ENCODE data around the gene KIF16B.

DNA sequence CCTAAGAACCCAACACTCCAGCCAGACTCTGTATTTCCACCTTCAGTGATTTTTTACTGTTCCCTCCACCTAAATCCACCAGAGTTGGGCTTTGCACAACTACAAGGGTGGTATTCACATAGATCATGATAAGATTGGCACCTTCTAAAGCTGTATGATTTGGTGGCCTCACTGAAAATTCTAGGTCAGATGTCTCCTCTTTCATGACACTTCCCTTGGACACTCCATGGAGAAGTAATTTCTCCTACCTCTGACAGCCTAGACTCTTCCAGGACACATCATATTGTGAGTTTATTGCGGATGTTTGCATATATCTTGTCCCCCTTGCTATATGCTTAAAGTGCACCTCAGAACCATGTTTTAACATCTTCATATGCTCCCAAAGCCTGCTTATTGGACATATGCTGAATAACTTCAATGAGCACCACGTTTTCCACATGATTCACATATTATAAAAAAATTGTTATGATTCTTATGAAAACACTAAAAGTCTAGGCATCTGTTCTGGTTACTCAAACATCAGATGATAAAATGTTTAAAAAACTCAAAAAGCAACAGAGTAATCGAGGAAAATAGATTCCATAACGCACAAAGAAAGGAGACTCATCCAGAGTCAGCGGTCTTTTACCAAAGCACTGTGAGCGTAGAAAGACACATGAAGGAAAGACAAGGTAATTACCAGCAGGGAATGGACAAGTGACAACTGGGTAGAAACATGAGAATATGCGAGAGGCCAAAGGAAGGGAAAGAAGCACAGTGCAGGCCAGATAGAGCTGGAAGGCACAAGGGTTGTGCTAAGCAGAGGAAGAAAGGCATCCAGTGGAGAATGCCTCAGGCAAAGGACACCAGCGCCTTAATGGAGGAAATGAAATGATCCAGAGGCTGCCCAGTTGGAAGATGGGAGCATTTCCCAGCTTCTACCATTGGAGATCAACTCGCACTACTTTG, 46.5 kb downstream of the KIF16B start:
- no peak for TF ChIP-seq POLR2AphosphoS5 (IDR thresholded peaks at IDR 0.05; ENCODE audit: insufficient read depth, low read depth, low read length)
- TF ChIP-seq EZH2 (IDR thresholded peaks at IDR 0.05; ENCODE audit: borderline replicate concordance, low read depth, low read length, severe bottlenecking), result no peak
- TF ChIP-seq JUN (IDR thresholded peaks at IDR 0.05; ENCODE audit: borderline replicate concordance, insufficient read depth, insufficient read length, low read depth), result no peak
- TF ChIP-seq, protein P1, sequence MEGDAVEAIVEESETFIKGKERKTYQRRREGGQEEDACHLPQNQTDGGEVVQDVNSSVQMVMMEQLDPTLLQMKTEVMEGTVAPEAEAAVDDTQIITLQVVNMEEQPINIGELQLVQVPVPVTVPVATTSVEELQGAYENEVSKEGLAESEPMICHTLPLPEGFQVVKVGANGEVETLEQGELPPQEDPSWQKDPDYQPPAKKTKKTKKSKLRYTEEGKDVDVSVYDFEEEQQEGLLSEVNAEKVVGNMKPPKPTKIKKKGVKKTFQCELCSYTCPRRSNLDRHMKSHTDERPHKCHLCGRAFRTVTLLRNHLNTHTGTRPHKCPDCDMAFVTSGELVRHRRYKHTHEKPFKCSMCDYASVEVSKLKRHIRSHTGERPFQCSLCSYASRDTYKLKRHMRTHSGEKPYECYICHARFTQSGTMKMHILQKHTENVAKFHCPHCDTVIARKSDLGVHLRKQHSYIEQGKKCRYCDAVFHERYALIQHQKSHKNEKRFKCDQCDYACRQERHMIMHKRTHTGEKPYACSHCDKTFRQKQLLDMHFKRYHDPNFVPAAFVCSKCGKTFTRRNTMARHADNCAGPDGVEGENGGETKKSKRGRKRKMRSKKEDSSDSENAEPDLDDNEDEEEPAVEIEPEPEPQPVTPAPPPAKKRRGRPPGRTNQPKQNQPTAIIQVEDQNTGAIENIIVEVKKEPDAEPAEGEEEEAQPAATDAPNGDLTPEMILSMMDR (IDR thresholded peaks at IDR 0.05; ENCODE audit: extremely low read depth in 1 of 2, insufficient read depth in 1 of 2, low read depth in 1 of 2, low read length in 2 of 2), result no peak
- no peak for TF ChIP-seq MYC (IDR thresholded peaks at IDR 0.05; ENCODE audit: low read depth, low read length)
